Body of pancreas (tissue), 4 donors: ENCODE results near the gene C19orf81.

Experiments used
- POLR2A ChIP-seq, 3 donors: fragments of 450-650 bp; IDR thresholded peaks; one replicate each; pipeline ENCODE4 v1.6.1; 2016; ENCODE audit warnings: antibody characterized with exemption in 3 of 3, mild to moderate bottlenecking in 2 of 3
- TF ChIP-seq, protein P1 (sequence below), 7 experiments: fragments of 450-650 bp in 4 of 7; fragments of 200-600 bp in 3 of 7; sonication (generic) in 3 of 7; IDR thresholded peaks; one replicate each; pipeline ENCODE4 v1.5.1; 2016 to 2019; ENCODE audit warnings: antibody characterized with exemption in 7 of 7

DNA sequence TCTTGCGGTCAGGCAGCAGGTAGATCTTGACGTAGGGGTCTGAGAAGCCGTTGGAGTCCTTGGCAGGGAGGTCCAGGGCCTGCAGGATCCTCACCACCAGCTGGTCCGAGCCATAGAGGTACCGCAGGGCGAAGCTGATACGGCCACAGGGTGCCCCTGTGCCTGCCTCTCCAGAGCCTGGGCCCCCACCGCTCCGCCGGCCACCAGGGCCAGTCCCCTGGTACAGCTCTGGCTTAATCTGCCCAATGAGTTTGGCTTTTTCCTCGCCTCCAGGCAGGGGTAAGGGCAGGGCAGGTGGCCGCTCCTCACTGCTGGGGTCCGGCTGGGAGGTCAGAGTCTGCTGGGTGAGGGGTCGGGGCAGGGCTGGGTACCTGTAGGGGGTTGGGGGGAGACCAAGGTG, 19.4 kb upstream of the C19orf81 start:
- TF ChIP-seq, protein P1, sequence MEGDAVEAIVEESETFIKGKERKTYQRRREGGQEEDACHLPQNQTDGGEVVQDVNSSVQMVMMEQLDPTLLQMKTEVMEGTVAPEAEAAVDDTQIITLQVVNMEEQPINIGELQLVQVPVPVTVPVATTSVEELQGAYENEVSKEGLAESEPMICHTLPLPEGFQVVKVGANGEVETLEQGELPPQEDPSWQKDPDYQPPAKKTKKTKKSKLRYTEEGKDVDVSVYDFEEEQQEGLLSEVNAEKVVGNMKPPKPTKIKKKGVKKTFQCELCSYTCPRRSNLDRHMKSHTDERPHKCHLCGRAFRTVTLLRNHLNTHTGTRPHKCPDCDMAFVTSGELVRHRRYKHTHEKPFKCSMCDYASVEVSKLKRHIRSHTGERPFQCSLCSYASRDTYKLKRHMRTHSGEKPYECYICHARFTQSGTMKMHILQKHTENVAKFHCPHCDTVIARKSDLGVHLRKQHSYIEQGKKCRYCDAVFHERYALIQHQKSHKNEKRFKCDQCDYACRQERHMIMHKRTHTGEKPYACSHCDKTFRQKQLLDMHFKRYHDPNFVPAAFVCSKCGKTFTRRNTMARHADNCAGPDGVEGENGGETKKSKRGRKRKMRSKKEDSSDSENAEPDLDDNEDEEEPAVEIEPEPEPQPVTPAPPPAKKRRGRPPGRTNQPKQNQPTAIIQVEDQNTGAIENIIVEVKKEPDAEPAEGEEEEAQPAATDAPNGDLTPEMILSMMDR (IDR thresholded peaks at IDR 0.05): no peak
- no peak for TF ChIP-seq POLR2A (IDR thresholded peaks at IDR 0.05)
